SKM-1 (cell line): Measurements from ENCODE around the gene SLC6A9.

Source experiments
- DNase-seq: peaks from one replicate; lab custom pipeline; 2025; ENCODE audit not compliant: unreplicated experiment; lab: John Stamatoyannopoulos, UW

Gene SLC6A9

GRCh38 chr1:44029911-44030604 lies 1.2 kb downstream of the SLC6A9 start:
- peak; percentile 77 for DNase-seq

GRCh38 chr1:44029260-44029910 lies 1.9 kb downstream of the SLC6A9 start:
- no peak for DNase-seq

GRCh38 chr1:44027320-44027719 lies 3.9 kb downstream of the SLC6A9 start:
- DNase-seq, result no peak

GRCh38 chr1:44025816-44026215 lies 5.4 kb downstream of the SLC6A9 start:
- DNase-seq, result no peak

GRCh38 chr1:44024903-44025525 lies 6.2 kb downstream of the SLC6A9 start:
- DNase-seq, result no peak

- DNase-seq, result no peak
Measured at GRCh38 chr1:44024031-44024902, 7.0 kb downstream of the SLC6A9 start.

GRCh38 chr1:44021581-44022321 lies 9.5 kb downstream of the SLC6A9 start:
- no peak for DNase-seq

- no peak for DNase-seq
Measured at GRCh38 chr1:44021156-44021555, 10.1 kb downstream of the SLC6A9 start.

- DNase-seq, result no peak
Measured at GRCh38 chr1:44020464-44020863, 10.8 kb downstream of the SLC6A9 start.

- no peak for DNase-seq
Measured at GRCh38 chr1:44019466-44019948, 11.8 kb downstream of the SLC6A9 start.

- DNase-seq, result no peak
Measured at GRCh38 chr1:44016890-44017400, 14.3 kb downstream of the SLC6A9 start.

- no peak for DNase-seq
Measured at GRCh38 chr1:44016041-44016889, 15.0 kb downstream of the SLC6A9 start.

GRCh38 chr1:44015206-44015605 lies 16.1 kb downstream of the SLC6A9 start:
- DNase-seq, result no peak

- DNase-seq, result no peak
Measured at GRCh38 chr1:44014365-44015104, 16.7 kb downstream of the SLC6A9 start.

GRCh38 chr1:44013949-44014348 lies 17.3 kb downstream of the SLC6A9 start:
- no peak for DNase-seq

- DNase-seq, result no peak
Measured at GRCh38 chr1:44012941-44013609, 18.2 kb downstream of the SLC6A9 start.

GRCh38 chr1:44012404-44012803 lies 18.9 kb downstream of the SLC6A9 start:
- no peak for DNase-seq

- DNase-seq, result no peak
Measured at GRCh38 chr1:44010935-44011471, 20.3 kb downstream of the SLC6A9 start.
